GM18526 (cell line): ENCODE results near the gene VSIG1.

Experiments used
- POLR2A ChIP-seq: IDR thresholded peaks from 3 replicates; pipeline ENCODE4 v1.6.1; 2011; ENCODE audit not compliant: insufficient read length; ENCODE audit errors: extremely low read depth

VSIG1 gene

GRCh38 chrX:108044554-108045256, at the start of gene VSIG1:
Gene VSIG1 (plus strand): TSS chrX:108045065. CDS start chrX:108045131, 66 bp downstream.
- no peak for TF ChIP-seq POLR2A

GRCh38 chrX:107996124-107996523, 48.7 kb upstream of the VSIG1 start:
- TF ChIP-seq POLR2A = no peak

- no peak for TF ChIP-seq POLR2A
Measured at GRCh38 chrX:108000751-108001150, 44.1 kb upstream of the VSIG1 start.

- no peak for TF ChIP-seq POLR2A
Measured at GRCh38 chrX:108001218-108001814, 43.5 kb upstream of the VSIG1 start.

- TF ChIP-seq POLR2A = no peak
Measured at GRCh38 chrX:108018656-108019381, 26.0 kb upstream of the VSIG1 start.

GRCh38 chrX:108019382-108019875, 25.4 kb upstream of the VSIG1 start:
- TF ChIP-seq POLR2A = no peak

GRCh38 chrX:108020631-108021030, 24.2 kb upstream of the VSIG1 start:
- TF ChIP-seq POLR2A = no peak

- no peak for TF ChIP-seq POLR2A
Measured at GRCh38 chrX:108022491-108023089, 22.3 kb upstream of the VSIG1 start.

- TF ChIP-seq POLR2A = no peak
Measured at GRCh38 chrX:108025376-108025775, 19.5 kb upstream of the VSIG1 start.

GRCh38 chrX:108025954-108026600, 18.8 kb upstream of the VSIG1 start:
- TF ChIP-seq POLR2A = no peak

- TF ChIP-seq POLR2A = no peak
Measured at GRCh38 chrX:108028854-108029253, 16.0 kb upstream of the VSIG1 start.

- TF ChIP-seq POLR2A = no peak
Measured at GRCh38 chrX:108029928-108030711, 14.7 kb upstream of the VSIG1 start.

- TF ChIP-seq POLR2A = no peak
Measured at GRCh38 chrX:108032944-108033343, 11.9 kb upstream of the VSIG1 start.

- no peak for TF ChIP-seq POLR2A
Measured at GRCh38 chrX:108033890-108034289, 11.0 kb upstream of the VSIG1 start.

- no peak for TF ChIP-seq POLR2A
Measured at GRCh38 chrX:108034725-108035124, 10.1 kb upstream of the VSIG1 start.
